Activated CD8-positive, alpha-beta memory T cell treated with anti-CD3 and anti-CD28 coated beads for 48 hours (primary cell): ENCODE measurements around the gene PAPOLA.
"Not testable (repeated sequence)": the region's sequence is repeated elsewhere in the genome, so short reads cannot be mapped to it uniquely, and the experiment has no call there.

Experiments used
- DNase-seq, 3 experiments: peaks; one replicate each; pipeline ENCODE4 v3.0.0-alpha.2; 2020; ENCODE audit warnings: low read depth in 2 of 3, low spot score in 2 of 3

PAPOLA gene

DNA sequence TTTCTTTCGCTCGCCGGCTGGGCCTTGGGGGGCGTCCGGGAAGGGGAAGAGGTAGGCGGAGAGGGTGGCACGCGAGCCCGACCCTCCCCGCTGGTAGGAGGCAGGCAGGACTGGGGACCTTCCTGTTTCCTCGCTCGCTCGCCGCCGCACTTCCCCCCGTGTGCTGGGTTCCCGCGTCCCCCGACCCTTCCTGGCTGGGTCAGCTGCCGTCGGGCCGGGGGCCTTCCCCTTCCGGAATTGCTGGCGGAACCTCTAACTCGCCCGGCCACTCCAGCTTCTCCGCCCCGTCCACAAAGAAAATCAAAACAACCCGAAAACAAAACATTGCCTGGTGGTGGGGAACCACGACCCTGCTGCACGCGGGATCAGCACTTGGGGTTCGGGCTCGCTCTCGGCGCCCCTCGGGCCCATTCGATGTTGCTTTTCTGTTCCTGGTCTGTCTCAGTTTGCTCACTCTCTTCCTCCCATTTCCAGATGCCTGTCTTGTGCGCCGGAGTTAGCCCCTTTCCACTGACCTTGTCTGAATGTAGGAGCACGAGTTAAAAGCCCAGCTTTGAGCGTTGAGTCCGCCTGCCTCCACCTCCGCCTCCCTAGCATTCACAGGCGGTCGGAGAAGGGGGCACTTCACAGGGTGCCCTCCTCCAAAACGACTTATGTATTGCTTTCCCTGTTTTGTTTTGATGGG lies 581 bp downstream of the PAPOLA start:
- peak in 1 of 3 experiments; percentile 10 for DNase-seq

GRCh38 chr14:96503306-96503679 lies 1.1 kb downstream of the PAPOLA start:
- DNase-seq, result no peak

GRCh38 chr14:96504353-96504752 lies 2.2 kb downstream of the PAPOLA start:
- DNase-seq, result not testable (repeated sequence)

GRCh38 chr14:96507723-96508122 lies 5.5 kb downstream of the PAPOLA start:
- no peak for DNase-seq

DNA sequence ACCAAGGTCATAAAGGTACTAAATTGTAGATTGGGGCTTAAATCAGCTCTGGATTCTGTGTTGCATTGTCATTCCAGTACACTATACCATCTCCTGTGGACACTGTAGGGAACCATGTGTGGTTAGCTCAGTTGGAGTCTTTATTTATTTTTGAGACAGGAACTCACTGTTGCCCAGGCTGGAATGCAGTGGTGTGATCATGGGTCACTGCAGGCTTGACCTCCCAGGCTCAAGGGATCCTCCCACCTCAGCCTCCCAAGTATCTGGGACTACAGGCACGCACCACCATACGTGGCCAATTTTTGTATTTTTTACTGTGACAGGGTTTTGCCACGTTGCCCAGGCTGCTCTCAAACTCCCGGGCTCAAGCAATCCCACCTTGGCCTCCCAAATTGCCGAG lies 6.7 kb downstream of the PAPOLA start:
- no peak for DNase-seq

GRCh38 chr14:96509457-96510090 lies 7.4 kb downstream of the PAPOLA start:
- DNase-seq, result no peak

DNA sequence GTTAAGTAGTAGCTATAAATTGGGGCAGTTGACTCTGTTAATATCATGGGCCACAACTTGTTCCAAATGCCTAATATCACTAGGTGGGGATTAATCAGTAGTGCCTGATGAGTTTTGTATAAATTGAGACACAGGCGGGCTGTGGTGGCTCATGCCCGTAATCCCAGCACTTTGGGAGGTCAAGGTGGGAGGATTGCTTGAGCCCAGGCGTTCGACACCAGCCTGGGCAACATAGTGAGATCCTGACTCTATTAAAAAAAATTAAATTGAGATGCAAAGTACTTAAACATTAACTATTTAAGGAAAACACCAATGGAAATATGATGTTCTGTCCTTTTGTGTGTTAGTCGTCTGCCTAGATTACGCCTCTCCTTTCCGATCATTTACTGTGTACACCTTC lies 9.0 kb downstream of the PAPOLA start:
- DNase-seq, result no peak

DNA sequence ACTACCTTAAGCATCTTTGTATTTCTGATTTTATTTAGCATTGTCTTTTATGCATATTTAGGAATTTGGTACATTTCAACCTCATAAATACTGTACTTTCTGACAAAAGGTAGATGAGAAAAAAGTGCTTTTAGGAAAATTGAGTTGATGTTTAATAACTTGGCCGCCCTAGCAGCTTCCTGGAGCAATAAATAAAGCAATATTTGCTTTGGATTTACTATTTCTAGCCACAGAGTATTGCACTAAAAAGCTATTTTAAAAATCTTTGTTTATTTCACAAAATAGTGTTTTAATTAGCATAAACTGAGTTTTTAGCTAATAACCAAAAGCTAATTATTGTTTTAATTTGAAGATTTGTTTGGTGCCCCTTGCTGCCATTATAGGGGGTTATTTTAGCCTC lies 9.5 kb downstream of the PAPOLA start:
- DNase-seq, result no peak

- no peak for DNase-seq
Measured at GRCh38 chr14:96512122-96512521, 9.9 kb downstream of the PAPOLA start.

- no peak for DNase-seq
Measured at GRCh38 chr14:96512602-96513397, 10.6 kb downstream of the PAPOLA start.

DNA sequence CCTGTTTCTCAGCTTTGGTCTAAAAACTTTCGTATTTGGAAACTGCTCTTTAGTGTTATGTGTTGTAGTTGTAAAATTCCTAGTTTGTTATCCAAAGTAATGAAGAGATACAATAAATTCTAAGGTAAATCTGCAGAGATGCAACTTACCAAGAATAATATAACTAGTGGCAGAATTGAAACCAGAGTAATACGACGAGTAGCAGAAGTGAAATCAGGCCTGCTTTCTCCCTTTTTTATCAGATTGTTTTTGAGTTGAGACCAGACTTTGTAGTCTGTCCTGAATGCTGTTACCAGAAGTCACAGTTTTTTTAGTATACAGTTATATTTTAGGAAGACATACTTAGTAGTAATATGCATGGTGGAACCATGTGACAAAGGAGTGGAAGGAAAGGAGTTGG lies 12.5 kb downstream of the PAPOLA start:
- DNase-seq, result no peak

DNA sequence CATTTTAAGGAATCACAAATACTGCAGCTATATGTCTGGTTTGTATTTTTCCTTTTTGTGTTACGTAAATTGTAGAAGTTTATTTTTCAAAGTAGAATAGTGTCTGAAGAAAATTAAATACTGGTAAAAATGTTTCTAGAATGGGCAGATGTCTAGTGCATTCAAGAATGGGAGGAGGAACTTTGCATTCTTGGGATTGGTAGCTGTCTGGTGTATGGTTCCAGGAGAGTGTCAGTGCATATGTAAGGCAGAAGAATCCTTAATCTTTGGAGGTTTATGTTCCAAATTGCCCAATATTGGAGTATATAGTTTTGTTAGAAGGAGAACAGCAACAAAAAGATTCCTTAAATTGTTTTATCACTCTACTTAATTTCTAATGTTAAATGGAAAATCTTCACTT lies 13.5 kb downstream of the PAPOLA start:
- no peak for DNase-seq

GRCh38 chr14:96516351-96516750 lies 14.2 kb downstream of the PAPOLA start:
- no peak for DNase-seq

DNA sequence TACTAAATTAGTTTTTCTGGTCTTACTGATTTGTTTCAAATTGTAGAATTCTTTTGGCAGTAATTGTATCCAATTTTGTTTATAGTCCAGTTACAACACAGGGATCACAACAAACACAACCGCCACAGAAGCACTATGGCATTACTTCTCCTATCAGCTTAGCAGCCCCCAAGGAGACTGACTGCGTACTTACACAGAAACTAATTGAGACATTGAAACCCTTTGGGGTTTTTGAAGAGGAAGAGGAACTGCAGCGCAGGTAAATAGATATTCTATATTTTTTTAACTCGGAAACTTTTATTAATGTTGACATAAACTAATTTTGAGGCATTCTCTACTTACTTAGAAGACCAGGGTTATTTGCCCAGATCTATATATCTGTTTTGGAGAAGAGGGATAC lies 17.8 kb downstream of the PAPOLA start:
- no peak for DNase-seq

- DNase-seq, result no peak
Measured at GRCh38 chr14:96525452-96525851, 23.3 kb downstream of the PAPOLA start.

- DNase-seq, result no peak
Measured at GRCh38 chr14:96532632-96533031, 30.4 kb downstream of the PAPOLA start.

DNA sequence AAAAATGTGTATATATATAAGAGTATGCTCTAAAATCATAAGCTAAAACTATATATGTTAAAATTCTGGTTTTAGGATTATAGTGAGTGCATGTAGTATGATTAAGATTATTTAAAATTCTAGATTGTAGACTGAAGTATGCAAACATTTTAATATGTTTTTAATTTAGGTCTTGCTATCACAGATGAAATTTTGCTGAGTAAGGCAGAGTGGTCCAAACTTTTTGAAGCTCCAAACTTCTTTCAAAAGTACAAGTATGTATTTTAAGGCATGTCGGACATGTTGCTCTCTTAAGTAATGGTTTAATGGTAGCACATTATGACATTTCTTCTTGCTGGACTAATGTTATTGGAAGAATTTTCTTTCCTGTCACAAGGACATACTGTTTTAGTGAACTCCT lies 34.6 kb downstream of the PAPOLA start:
- DNase-seq, result no peak

DNA sequence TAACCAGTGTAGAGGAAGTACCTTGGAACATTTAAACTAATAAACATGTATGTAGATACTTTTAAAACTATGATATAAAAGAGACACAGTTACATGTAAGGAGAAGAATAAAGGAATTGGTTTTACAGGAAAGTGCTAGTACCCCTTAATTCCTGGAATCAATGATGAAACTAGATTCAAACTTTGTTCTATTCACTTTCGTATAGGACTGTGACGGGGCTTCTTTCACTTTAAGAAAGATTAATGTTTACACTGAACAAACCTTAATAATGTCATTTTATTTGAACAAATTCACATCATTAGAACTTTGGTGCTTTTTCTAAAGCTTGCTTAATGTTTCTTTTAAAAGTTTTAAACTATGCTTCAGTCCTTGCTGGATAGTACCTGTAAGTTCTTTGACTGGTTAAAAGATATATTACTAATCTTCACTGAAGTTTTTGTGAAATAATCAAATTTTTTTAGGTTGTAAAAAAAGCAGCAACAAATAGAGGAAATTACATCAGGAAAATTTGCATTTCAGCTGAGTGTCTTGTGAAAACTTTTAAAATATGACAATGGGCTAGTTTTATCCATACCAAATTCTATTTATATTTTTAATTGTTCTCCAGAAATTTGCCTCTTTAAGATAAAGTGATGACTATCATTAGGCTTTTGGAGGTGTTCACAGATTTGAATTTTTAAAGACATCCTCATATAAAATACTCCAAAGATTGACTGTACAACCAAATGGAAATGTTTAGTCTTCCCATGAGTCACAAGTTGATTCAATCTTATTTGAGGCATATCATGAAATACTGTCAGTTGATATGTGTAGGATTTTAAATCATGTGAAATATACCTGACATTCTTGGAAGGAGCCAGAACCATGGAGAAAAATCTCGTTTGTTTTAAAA lies 36.2 kb downstream of the PAPOLA start:
- DNase-seq, result no peak

- DNase-seq, result no peak
Measured at GRCh38 chr14:96538990-96539317, 36.8 kb downstream of the PAPOLA start.

DNA sequence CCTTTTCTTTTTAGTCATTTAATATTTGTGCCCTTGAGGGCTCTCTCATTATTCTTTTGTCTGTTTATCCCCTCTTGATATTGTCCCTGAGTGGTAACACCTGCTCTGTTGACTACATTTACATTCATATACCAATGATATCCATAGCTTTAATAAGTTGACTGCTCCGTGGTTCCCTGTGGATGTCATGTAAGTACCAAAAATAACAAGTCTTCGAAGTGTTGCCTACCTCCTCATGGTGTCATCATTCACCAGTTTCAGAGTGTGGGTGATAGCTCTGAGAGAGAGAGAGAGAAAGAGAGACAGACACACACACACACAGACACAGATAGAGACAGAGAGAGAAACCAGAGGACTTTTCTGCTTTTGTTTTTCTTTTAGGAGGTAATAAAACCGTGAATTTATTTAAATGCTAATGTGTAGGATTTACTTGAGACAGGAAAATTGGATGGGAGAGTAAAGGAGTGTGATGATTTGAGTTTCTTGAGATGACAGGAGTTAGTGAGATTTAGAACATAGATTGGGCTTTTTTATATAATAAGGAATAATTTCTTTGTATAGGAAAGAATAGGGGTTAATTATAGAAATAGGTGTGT lies 52.2 kb downstream of the PAPOLA start:
- DNase-seq, result no peak

- no peak for DNase-seq
Measured at GRCh38 chr14:96559571-96559970, 57.4 kb downstream of the PAPOLA start.
